Body of pancreas (tissue), 4 donors: ENCODE data around the gene RASGEF1C. TPM values are rescaled to one million over a fixed set of nuclear protein-coding genes. Genes with fewer than 3 reads are reported as not detected.

ENCODE experiments used
- ATAC-seq: fragments of 150-250 bp; one replicate; pipeline ENCODE4 v1.9.1; 2016
- DNase-seq, 4 donors: peaks; one replicate each; pipeline ENCODE4 v3.0.0-alpha.2; 2019
- H3K27ac ChIP-seq, 4 donors: fragments of 200-600 bp; sonication (generic); 1 replicate in 3 of 4; 2 replicates in 1 of 4; pipeline versions ENCODE4 v1.5.1 to v1.6.1; 2016 to 2019; ENCODE audit warnings: mild to moderate bottlenecking in 1 of 4, mixed read lengths in 1 of 4, moderate library complexity in 1 of 4
- H3K27me3 ChIP-seq, 2 donors: fragments of 200-600 bp; sonication (generic); one replicate each; pipeline ENCODE4 v1.6.0; 2016; ENCODE audit warnings: mild to moderate bottlenecking in 1 of 2
- H3K36me3 ChIP-seq, 2 donors: fragments of 200-600 bp; sonication (generic); replicated peaks in 1 of 2; 2 replicates each; pipeline ENCODE4 v1.5.1; 2016; ENCODE audit warnings: low read depth in 2 of 2; ENCODE audit not compliant: insufficient read depth in 1 of 2
- H3K4me1 ChIP-seq: fragments of 200-600 bp; sonication (generic); one replicate; pipeline ENCODE4 v1.6.0; 2016
- H3K4me3 ChIP-seq, 2 donors: fragments of 200-600 bp; sonication (generic); 1 replicate in 1 of 2; 2 replicates in 1 of 2; pipeline ENCODE4 v1.5.1; 2016 to 2019
- H3K9me3 ChIP-seq, 3 donors: fragments of 200-600 bp; sonication (generic); 1 replicate in 2 of 3; 2 replicates in 1 of 3; pipeline ENCODE4 v1.5.1; 2016
- CTCF ChIP-seq, 7 experiments: fragments of 450-650 bp in 4 of 7; fragments of 200-600 bp in 3 of 7; sonication (generic) in 3 of 7; IDR thresholded peaks; one replicate each; pipeline ENCODE4 v1.5.1; 2016 to 2019; ENCODE audit warnings: antibody characterized with exemption in 7 of 7
- POLR2A ChIP-seq, 3 donors: fragments of 450-650 bp; IDR thresholded peaks; one replicate each; pipeline ENCODE4 v1.6.1; 2016; ENCODE audit warnings: antibody characterized with exemption in 3 of 3, mild to moderate bottlenecking in 2 of 3
- WGBS, 2 donors: methylation state at CpG; one replicate each; pipeline ENCODE4 v1.1.5; 2017; 5-methylcytosine and 5-hydroxymethylcytosine counted together
- intact Hi-C: fragments of 100-400 bp; cut with DNase I; formaldehyde crosslinking; loops from one replicate; pipeline ENCODE4 v1.15.1; 2023
- total RNA-seq, 2 donors: library from RNA; depleted of rRNA; stranded (reverse); fragments of >200 nt; gene quantifications; one replicate each; pipeline ENCODE4 v1.1.0, GENCODE V29; 2016

RASGEF1C gene
- total RNA-seq, 2 donors from 2014 or later, result not detected

- Histone ChIP-seq H3K9me3 (peaks cover 0 to 55% (median 3%) of the 10 kb centered on the region in 3 donors), H3K27ac (no peak overlapping the region), H3K4me3 (no peak overlapping the region), H3K27me3 (no peaks in the 10 kb centered on the region), H3K36me3 (peaks cover 23 to 36% of the 10 kb centered on the region in 2 donors), H3K4me1 (no peaks in the 10 kb centered on the region)
- 98% methylated on average over 4 of the region's 4 CpGs for WGBS, 2 donors
- ATAC-seq (no peak), DNase-seq (no peak)
- TF ChIP-seq POLR2A (IDR thresholded peaks at IDR 0.05) (no peak), CTCF (IDR thresholded peaks at IDR 0.05) (no peak)
- intact Hi-C loops, result no loop called here
Observed at GRCh38 chr5:180250329-180250728, 41.3 kb upstream of the RASGEF1C start.

- intact Hi-C loops, result no loop called here
- ATAC-seq (no peak), DNase-seq (no peak)
- H3K27ac ChIP-seq, result no peak overlapping the region
- TF ChIP-seq CTCF (IDR thresholded peaks at IDR 0.05) (no peak), POLR2A (IDR thresholded peaks at IDR 0.05) (no peak)
- WGBS, 2 donors, result 96 to 98% methylated on average over 5 of the region's 5 CpGs
- peaks cover 0 to 22% of the 10 kb centered on the region in 2 donors for H3K36me3 ChIP-seq
- no peaks in the 10 kb centered on the region for H3K4me1 ChIP-seq
- no peaks in the 10 kb centered on the region for H3K27me3 ChIP-seq
- no peak overlapping the region for H3K4me3 ChIP-seq
- no peaks in the 10 kb centered on the region for H3K9me3 ChIP-seq
Observed at GRCh38 chr5:180241600-180241999, 32.6 kb upstream of the RASGEF1C start.

- no peak overlapping the region for H3K4me3 ChIP-seq
- intact Hi-C loops, result no loop called here
- ATAC-seq (no peak), DNase-seq (no peak)
- 100% methylated on average over 2 of the region's 2 CpGs for WGBS, 2 donors
- peaks cover 0 to 38% of the 10 kb centered on the region in 2 donors for H3K36me3 ChIP-seq
- H3K27ac ChIP-seq, result no peak overlapping the region
- TF ChIP-seq POLR2A (IDR thresholded peaks at IDR 0.05), result no peak
- no peak for TF ChIP-seq CTCF (IDR thresholded peaks at IDR 0.05)
- H3K4me1 ChIP-seq, result no peaks in the 10 kb centered on the region
- H3K27me3 ChIP-seq, result no peaks in the 10 kb centered on the region
- no peaks in the 10 kb centered on the region for H3K9me3 ChIP-seq
Observed at GRCh38 chr5:180238631-180239030, 29.6 kb upstream of the RASGEF1C start.

- Histone ChIP-seq H3K4me3 (no peak overlapping the region), H3K4me1 (no peaks in the 10 kb centered on the region), H3K36me3 (peaks cover 0 to 37% of the 10 kb centered on the region in 2 donors), H3K9me3 (no peaks in the 10 kb centered on the region), H3K27ac (no peak overlapping the region), H3K27me3 (no peaks in the 10 kb centered on the region)
- ATAC-seq, result no peak
- no peak for DNase-seq
- TF ChIP-seq CTCF (IDR thresholded peaks at IDR 0.05), result no peak
- TF ChIP-seq POLR2A (IDR thresholded peaks at IDR 0.05), result no peak
- 80 to 97% methylated on average over 1 of the region's 1 CpG for WGBS, 2 donors
- intact Hi-C loops, result no loop called here
Observed at GRCh38 chr5:180235846-180236245, 26.8 kb upstream of the RASGEF1C start.

GRCh38 chr5:180235077-180235476, 26.1 kb upstream of the RASGEF1C start:
- Histone ChIP-seq H3K4me1 (no peaks in the 10 kb centered on the region), H3K36me3 (peaks cover 0 to 32% of the 10 kb centered on the region in 2 donors)

More at GRCh38 chr5:180235077-180235476, 26.1 kb upstream of the RASGEF1C start:
- no peak for DNase-seq
- H3K27me3 ChIP-seq, result no peaks in the 10 kb centered on the region
- no peak for ATAC-seq
- WGBS, 2 donors, result 80 to 92% methylated on average over 5 of the region's 5 CpGs
- H3K4me3 ChIP-seq, result no peak overlapping the region
- intact Hi-C loops, result no loop called here
- H3K27ac ChIP-seq, result no peak overlapping the region
- no peaks in the 10 kb centered on the region for H3K9me3 ChIP-seq
- no peak for TF ChIP-seq POLR2A (IDR thresholded peaks at IDR 0.05)
